A172 (cell line): ENCODE measurements around the gene ALOX12B. TPM values are rescaled to one million over a fixed set of nuclear protein-coding genes. Genes with fewer than 3 reads are reported as not detected.
"Not testable (repeated sequence)": the region's sequence is repeated elsewhere in the genome, so short reads cannot be mapped to it uniquely, and the experiment has no call there.

Experiments
- DNase-seq: peaks from one replicate; pipeline ENCODE4 v3.0.0-alpha.2; 2015; ENCODE audit warnings: low spot score
- total RNA-seq: library from RNA; depleted of rRNA; stranded (reverse); fragments of >200 nt; shearing (Covaris generic); gene quantifications from 2 replicates; pipeline ENCODE4 v1.2.3, GENCODE V29; 2014

The ALOX12B gene
- total RNA-seq, 1 experiment from 2014 or later, result not detected

GRCh38 chr17:8082292-8082691 lies 5.2 kb downstream of the ALOX12B start:
- no peak for DNase-seq

- DNase-seq, result no peak
Observed at GRCh38 chr17:8081876-8082275, 5.6 kb downstream of the ALOX12B start.

- no peak for DNase-seq
Observed at GRCh38 chr17:8080799-8081219, 6.7 kb downstream of the ALOX12B start.

- DNase-seq, result no peak
Observed at GRCh38 chr17:8080208-8080798, 7.2 kb downstream of the ALOX12B start.

- DNase-seq, result peak; percentile 66
Observed at GRCh38 chr17:8079291-8080207, 8.0 kb downstream of the ALOX12B start.

GRCh38 chr17:8077939-8078338 lies 9.6 kb downstream of the ALOX12B start:
- DNase-seq, result not testable (repeated sequence)

- DNase-seq, result no peak
Observed at GRCh38 chr17:8076502-8077266, 10.8 kb downstream of the ALOX12B start.

GRCh38 chr17:8075574-8076342 lies 11.8 kb downstream of the ALOX12B start:
- DNase-seq, result no peak

- DNase-seq, result no peak
Observed at GRCh38 chr17:8075081-8075480, 12.4 kb downstream of the ALOX12B start.

- DNase-seq, result no peak
Observed at GRCh38 chr17:8074554-8074953, 13.0 kb downstream of the ALOX12B start.

GRCh38 chr17:8073627-8074484 lies 13.7 kb downstream of the ALOX12B start:
- DNase-seq, result peak; percentile 64

GRCh38 chr17:8072729-8073461 lies 14.6 kb downstream of the ALOX12B start:
- no peak for DNase-seq

GRCh38 chr17:8072341-8072728 lies 15.2 kb downstream of the ALOX12B start:
- DNase-seq, result no peak

- no peak for DNase-seq
Observed at GRCh38 chr17:8071496-8071895, 16.0 kb downstream of the ALOX12B start.

- DNase-seq, result no peak
Observed at GRCh38 chr17:8069587-8069860, 18.0 kb downstream of the ALOX12B start.

- no peak for DNase-seq
Observed at GRCh38 chr17:8068736-8069586, 18.6 kb downstream of the ALOX12B start.

- no peak for DNase-seq
Observed at GRCh38 chr17:8067806-8068205, 19.7 kb downstream of the ALOX12B start.

- DNase-seq, result no peak
Observed at GRCh38 chr17:8066841-8067775, 20.4 kb downstream of the ALOX12B start.
